Sigmoid colon (tissue), 7 donors: Measurements from ENCODE around the gene LURAP1L. TPM values are rescaled to one million over a fixed set of nuclear protein-coding genes. Genes with fewer than 3 reads are reported as not detected.

Experiments used
- DNase-seq: peaks from one replicate; pipeline ENCODE4 v3.0.0-alpha.2; 2019
- H3K27ac ChIP-seq, 4 donors: fragments of 200-600 bp; sonication (generic); one replicate each; pipeline ENCODE4 v1.5.1; 2016 to 2019; ENCODE audit warnings: mild to moderate bottlenecking in 1 of 4
- H3K27me3 ChIP-seq, 3 donors: fragments of 200-600 bp; sonication (generic); one replicate each; pipeline ENCODE4 v1.5.1; 2019; ENCODE audit warnings: mild to moderate bottlenecking in 1 of 3
- H3K36me3 ChIP-seq, 4 donors: fragments of 200-600 bp; sonication (generic); one replicate each; pipeline ENCODE4 v1.5.1; 2016 to 2019
- H3K4me1 ChIP-seq, 4 donors: fragments of 200-600 bp; sonication (generic); one replicate each; pipeline ENCODE4 v1.5.1; 2017 to 2019
- H3K4me3 ChIP-seq, 4 donors: fragments of 200-600 bp; sonication (generic); one replicate each; pipeline ENCODE4 v1.5.1; 2017 to 2019; ENCODE audit warnings: mild to moderate bottlenecking in 2 of 4, moderate library complexity in 1 of 4
- H3K9me3 ChIP-seq, 4 donors: fragments of 200-600 bp in 3 of 4; sonication (generic) in 3 of 4; one replicate each; pipeline versions ENCODE4 v1.5.1 to v1.6.1; 2013 to 2019
- CTCF ChIP-seq, 4 experiments: fragments of 450-650 bp in 3 of 4; fragments of 200-600 bp in 1 of 4; IDR thresholded peaks; one replicate each; pipeline ENCODE4 v1.5.1; 2016 to 2019; ENCODE audit warnings: antibody characterized with exemption in 4 of 4, mild to moderate bottlenecking in 3 of 4, moderate library complexity in 2 of 4
- EP300 ChIP-seq, 4 donors: sonication (generic); formaldehyde crosslinking; IDR thresholded peaks; one replicate each; pipeline ENCODE4 v1.6.1; 2017; ENCODE audit warnings: antibody characterized with exemption in 4 of 4
- POLR2A ChIP-seq, 2 donors: fragments of 450-650 bp; IDR thresholded peaks; one replicate each; pipeline ENCODE4 v1.6.1; 2016; ENCODE audit warnings: antibody characterized with exemption in 2 of 2, mild to moderate bottlenecking in 2 of 2, moderate library complexity in 2 of 2
- POLR2AphosphoS5 ChIP-seq, 4 donors: sonication (generic); formaldehyde crosslinking; IDR thresholded peaks; one replicate each; pipeline ENCODE4 v1.6.1; 2017; ENCODE audit warnings: antibody characterized with exemption in 4 of 4
- WGBS, 2 donors: extraction: QIAGEN DNeasy Blood & Tissue Kit; methylation state at CpG; one replicate each; pipeline ENCODE4 v1.1.7; 2013; 5-methylcytosine and 5-hydroxymethylcytosine counted together
- intact Hi-C: fragments of 100-400 bp; cut with DNase I; formaldehyde crosslinking; loops from one replicate; pipeline ENCODE4 v1.15.1; 2023
- polyA plus RNA-seq, 3 donors: library from polyadenylated mRNA; stranded (reverse); fragments of 200-250 nt; gene quantifications; one replicate each; pipeline ENCODE4 v1.2.3, GENCODE V29; 2013
- total RNA-seq, 4 donors: library from RNA; depleted of rRNA; stranded (reverse); fragments of >200 nt; gene quantifications; one replicate each; pipeline ENCODE4 v1.1.0, GENCODE V29; 2016
- donor health status: healthy with polysubstance abuse.
- donor health status: Bipolar disorder and iron deficiency.
- donor health status: healthy.

Gene LURAP1L
- total and polyA plus RNA-seq, 7 donors = 16.2 to 38.4 (median 23.2) TPM

- intact Hi-C loops = loop anchor here (2.0 kb wide), 1 partner anchor 39 kb away; no protein-coding TSS in a partner anchor
- Histone ChIP-seq H3K4me1 (peaks cover 0 to 89% (median 76%) of the 10 kb centered on the region in 4 donors), H3K36me3 (no peaks in the 10 kb centered on the region), H3K4me3 (no peak overlapping the region), H3K9me3 (no peaks in the 10 kb centered on the region), H3K27ac (peak overlapping the region in 3 of 4 donors; percentile 75 to 85 (median 83)), H3K27me3 (no peaks in the 10 kb centered on the region)
- TF ChIP-seq POLR2AphosphoS5 (IDR thresholded peaks at IDR 0.05) = no peak
- TF ChIP-seq POLR2A (IDR thresholded peaks at IDR 0.05) = no peak
- TF ChIP-seq CTCF (IDR thresholded peaks at IDR 0.05) = no peak
- no peak for TF ChIP-seq EP300 (IDR thresholded peaks at IDR 0.05)
- WGBS, 2 donors = 80 to 85% methylated on average over 5 of the region's 5 CpGs
- no peak for DNase-seq
Measured at GRCh38 chr9:12815888-12816287, 41.1 kb downstream of the LURAP1L start.

DNA sequence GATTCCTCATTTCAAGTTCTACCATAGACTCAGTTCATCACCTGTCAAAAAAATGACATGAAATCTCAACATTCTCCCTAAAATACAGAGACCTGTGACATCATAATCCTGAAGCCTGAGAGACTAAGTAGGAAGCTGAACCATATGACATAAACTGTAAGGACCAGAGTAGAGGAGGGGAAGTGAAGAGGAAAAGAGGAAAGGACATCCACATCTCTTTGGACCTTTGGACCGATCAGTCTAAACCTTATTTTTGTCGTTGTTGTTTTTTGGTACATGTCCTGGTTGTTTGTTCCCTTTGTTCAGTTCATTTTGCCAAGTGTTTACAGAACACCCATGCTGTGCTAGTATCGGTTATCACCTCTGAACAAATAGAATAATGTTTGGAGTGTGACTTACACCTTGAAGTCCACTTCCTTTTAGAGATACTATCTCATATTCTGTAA is 41.9 kb downstream of the LURAP1L start:
- DNase-seq = no peak
- Histone ChIP-seq H3K36me3 (no peaks in the 10 kb centered on the region), H3K4me1 (peaks cover 0 to 95% (median 74%) of the 10 kb centered on the region in 4 donors), H3K9me3 (no peaks in the 10 kb centered on the region), H3K4me3 (no peak overlapping the region), H3K27me3 (no peaks in the 10 kb centered on the region), H3K27ac (peak overlapping the region in 3 of 4 donors; percentile 75 to 85 (median 83))
- intact Hi-C loops = no loop called here
- TF ChIP-seq POLR2AphosphoS5 (IDR thresholded peaks at IDR 0.05) (no peak), EP300 (IDR thresholded peaks at IDR 0.05) (no peak), CTCF (IDR thresholded peaks at IDR 0.05) (no peak), POLR2A (IDR thresholded peaks at IDR 0.05) (no peak)
- 19 to 79% methylated on average over 3 of the region's 3 CpGs for WGBS, 2 donors

- no peaks in the 10 kb centered on the region for H3K9me3 ChIP-seq
- intact Hi-C loops = no loop called here
- no peak for TF ChIP-seq POLR2AphosphoS5 (IDR thresholded peaks at IDR 0.05)
- TF ChIP-seq CTCF (IDR thresholded peaks at IDR 0.05) = no peak
- no peak for TF ChIP-seq POLR2A (IDR thresholded peaks at IDR 0.05)
- no peak for TF ChIP-seq EP300 (IDR thresholded peaks at IDR 0.05)
- DNase-seq = peak; percentile 71
- H3K4me1 ChIP-seq = peaks cover 0 to 92% (median 63%) of the 10 kb centered on the region in 4 donors
- 17 to 67% methylated on average over 9 of the region's 9 CpGs for WGBS, 2 donors
- H3K27ac ChIP-seq = peak overlapping the region; percentile 39 to 85 (median 74)
- H3K4me3 ChIP-seq = no peak overlapping the region
- no peaks in the 10 kb centered on the region for H3K27me3 ChIP-seq
- H3K36me3 ChIP-seq = peaks cover 0 to 6% (median 0%) of the 10 kb centered on the region in 4 donors
Measured at GRCh38 chr9:12817702-12818101, 42.9 kb downstream of the LURAP1L start.

GRCh38 chr9:12818431-12819000 is 43.7 kb downstream of the LURAP1L start:
- H3K4me1 ChIP-seq = peaks cover 0 to 84% (median 59%) of the 10 kb centered on the region in 4 donors
- intact Hi-C loops = no loop called here
- TF ChIP-seq EP300 (IDR thresholded peaks at IDR 0.05) (no peak), CTCF (IDR thresholded peaks at IDR 0.05) (peak in 1 of 4 experiments; percentile 6)

More at GRCh38 chr9:12818431-12819000, 43.7 kb downstream of the LURAP1L start:
- WGBS, 2 donors = 17 to 50% methylated on average over 3 of the region's 3 CpGs
- H3K36me3 ChIP-seq = peaks cover 0 to 13% (median 0%) of the 10 kb centered on the region in 4 donors
- no peaks in the 10 kb centered on the region for H3K27me3 ChIP-seq
- H3K9me3 ChIP-seq = no peaks in the 10 kb centered on the region
- no peak overlapping the region for H3K4me3 ChIP-seq
- DNase-seq = no peak
- H3K27ac ChIP-seq = peak overlapping the region; percentile 12 to 85 (median 74)
